Measurements from ENCODE around the gene NDUFV1.
"Not testable (repeated sequence)": the region's sequence is repeated elsewhere in the genome, so short reads cannot be mapped to it uniquely, and the experiment has no call there.

The NDUFV1 gene

GRCh38 chr11:67586568-67587250 lies 20.0 kb upstream of the NDUFV1 start:
- DNase-seq (ENCODE audit: low read depth in 2 of 2) = no peak

DNA sequence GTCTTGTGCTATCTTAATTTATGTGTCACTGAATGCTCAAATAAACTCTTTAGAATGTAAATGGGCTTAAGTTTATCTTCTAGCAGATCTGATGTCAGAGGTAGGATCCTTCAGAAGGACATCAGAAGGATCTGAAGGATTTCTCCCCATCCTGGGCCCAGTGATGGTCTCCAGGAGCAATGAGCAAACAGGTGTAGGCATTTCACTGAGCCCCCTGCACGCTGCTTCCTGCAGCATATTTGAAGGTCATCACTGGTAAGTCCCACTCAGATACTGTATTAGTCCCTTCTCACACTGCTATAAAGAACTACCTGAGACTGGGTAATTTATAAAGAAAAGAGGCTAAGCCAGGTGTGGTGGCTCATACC lies 18.6 kb upstream of the NDUFV1 start:
- DNase-seq (ENCODE audit: low read depth in 2 of 2) = no peak

- not testable (repeated sequence) for DNase-seq (ENCODE audit: low read depth in 2 of 2)
Observed at GRCh38 chr11:67588899-67589415, 17.8 kb upstream of the NDUFV1 start.

GRCh38 chr11:67592880-67593564 lies 13.7 kb upstream of the NDUFV1 start:
- no peak for DNase-seq (ENCODE audit: low read depth in 2 of 2)

- DNase-seq (ENCODE audit: low read depth in 2 of 2) = no peak
Observed at GRCh38 chr11:67593565-67593905, 13.2 kb upstream of the NDUFV1 start.

- DNase-seq (ENCODE audit: low read depth in 2 of 2) = no peak
Observed at GRCh38 chr11:67594480-67594879, 12.3 kb upstream of the NDUFV1 start.

- DNase-seq (ENCODE audit: low read depth in 2 of 2) = no peak
Observed at GRCh38 chr11:67596753-67597300, 9.9 kb upstream of the NDUFV1 start.

DNA sequence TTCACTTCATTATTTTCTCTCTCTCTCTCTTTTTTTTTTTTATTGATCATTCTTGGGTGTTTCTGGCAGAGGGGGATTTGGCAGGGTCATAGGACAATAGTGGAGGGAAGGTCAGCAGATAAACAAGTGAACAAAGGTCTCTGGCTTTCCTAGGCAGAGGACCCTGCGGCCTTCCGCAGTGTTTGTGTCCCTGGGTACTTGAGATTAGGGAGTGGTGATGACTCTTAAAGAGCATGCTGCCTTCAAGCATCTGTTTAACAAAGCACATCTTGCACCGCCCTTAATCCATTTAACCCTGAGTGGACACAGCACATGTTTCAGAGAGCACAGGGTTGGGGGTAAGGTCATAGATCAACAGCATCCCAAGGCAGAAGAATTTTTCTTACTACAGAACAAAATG lies 9.3 kb upstream of the NDUFV1 start:
- DNase-seq (ENCODE audit: low read depth in 2 of 2) = not testable (repeated sequence)

- DNase-seq (ENCODE audit: low read depth in 2 of 2) = not testable (repeated sequence)
Observed at GRCh38 chr11:67597963-67598362, 8.8 kb upstream of the NDUFV1 start.

- no peak for DNase-seq (ENCODE audit: low read depth in 2 of 2)
Observed at GRCh38 chr11:67599149-67599548, 7.6 kb upstream of the NDUFV1 start.

- DNase-seq (ENCODE audit: low read depth in 2 of 2) = no peak
Observed at GRCh38 chr11:67600324-67601029, 6.3 kb upstream of the NDUFV1 start.

GRCh38 chr11:67601098-67601497 lies 5.6 kb upstream of the NDUFV1 start:
- DNase-seq (ENCODE audit: low read depth in 2 of 2) = no peak

DNA sequence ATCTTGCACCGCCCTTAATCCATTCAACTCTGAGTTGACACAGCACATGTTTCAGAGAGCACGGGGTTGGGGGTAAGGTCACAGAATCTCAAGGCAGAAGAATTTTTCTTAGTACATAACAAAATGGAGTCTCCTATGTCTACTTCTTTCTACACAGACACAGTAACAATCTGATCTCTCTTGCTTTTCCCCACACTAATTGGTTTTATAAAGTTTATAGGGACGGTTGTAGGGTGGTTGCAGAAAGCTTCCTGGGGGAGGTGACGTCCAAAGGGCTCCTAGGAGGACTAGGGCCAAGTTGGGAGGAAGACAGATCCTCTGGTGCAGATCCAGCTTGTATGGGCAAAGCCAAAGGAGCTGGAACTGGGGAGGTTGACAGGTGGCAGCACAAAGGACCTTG lies 2.6 kb upstream of the NDUFV1 start:
- not testable (repeated sequence) for DNase-seq (ENCODE audit: low read depth in 2 of 2)

GRCh38 chr11:67604815-67605214 lies 1.9 kb upstream of the NDUFV1 start:
- DNase-seq (ENCODE audit: low read depth in 2 of 2) = no peak

GRCh38 chr11:67605231-67606011 lies 1.3 kb upstream of the NDUFV1 start:
- no peak for DNase-seq (ENCODE audit: low read depth in 2 of 2)

DNA sequence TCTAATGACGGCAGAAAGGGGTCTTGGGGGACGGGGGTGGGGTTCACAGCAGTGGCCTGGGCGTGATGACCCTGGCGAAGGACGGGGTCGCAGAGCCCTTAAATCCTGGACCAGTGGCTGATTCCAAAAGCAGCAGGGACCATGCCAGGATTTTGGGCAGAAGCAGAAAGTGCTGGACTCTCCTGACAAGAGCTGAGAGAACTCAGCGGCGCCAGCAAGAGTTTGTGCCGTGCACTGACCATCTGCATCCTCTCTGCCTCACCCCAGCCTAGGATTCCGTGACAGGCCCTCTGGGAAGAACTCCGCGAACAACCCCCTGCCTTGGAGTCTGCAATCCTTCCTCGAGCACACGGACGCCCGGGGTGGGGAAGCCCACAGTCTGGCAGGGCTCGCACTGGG lies 644 bp upstream of the NDUFV1 start:
- DNase-seq (ENCODE audit: low read depth in 2 of 2) = no peak

GRCh38 chr11:67607507-67607906 lies 771 bp downstream of the NDUFV1 start:
- no peak for DNase-seq (ENCODE audit: low read depth in 2 of 2)

GRCh38 chr11:67608486-67608885 lies 1.8 kb downstream of the NDUFV1 start:
- no peak for DNase-seq (ENCODE audit: low read depth in 2 of 2)

- no peak for DNase-seq (ENCODE audit: low read depth in 2 of 2)
Observed at GRCh38 chr11:67609316-67609715, 2.6 kb downstream of the NDUFV1 start.

GRCh38 chr11:67610302-67610868 lies 3.6 kb downstream of the NDUFV1 start:
- no peak for DNase-seq (ENCODE audit: low read depth in 2 of 2)

DNA sequence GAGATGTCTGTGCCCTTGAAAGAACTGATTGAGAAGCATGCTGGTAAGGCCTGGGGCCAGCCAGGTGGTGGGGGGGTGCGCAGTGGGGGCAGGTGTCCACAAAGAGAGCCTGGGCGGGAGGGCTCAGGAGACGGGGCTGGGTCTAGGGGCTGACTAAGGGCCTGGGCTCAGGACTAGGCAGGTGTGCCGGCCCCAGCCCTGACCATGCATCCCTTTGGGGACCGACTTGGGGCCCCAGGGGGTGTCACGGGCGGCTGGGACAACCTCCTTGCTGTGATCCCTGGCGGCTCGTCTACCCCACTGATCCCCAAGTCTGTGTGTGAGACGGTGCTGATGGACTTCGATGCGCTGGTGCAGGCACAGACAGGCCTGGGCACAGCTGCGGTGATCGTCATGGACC lies 4.4 kb downstream of the NDUFV1 start:
- DNase-seq (ENCODE audit: low read depth in 2 of 2) = no peak

All from stimulated activated CD4-positive, alpha-beta T cell treated with anti-CD3 and anti-CD28 coated beads, Interleukin-1b, Interleukin-23, amount 100 ng/mL, for 4 hours (primary cell).